ENCODE results near the gene BLTP3B. TPM values are rescaled to one million over a fixed set of nuclear protein-coding genes. Genes with fewer than 3 reads are reported as not detected.

The BLTP3B gene
- total RNA-seq, 2 donors from 2014 or later, result 29.1 to 40.6 TPM

DNA sequence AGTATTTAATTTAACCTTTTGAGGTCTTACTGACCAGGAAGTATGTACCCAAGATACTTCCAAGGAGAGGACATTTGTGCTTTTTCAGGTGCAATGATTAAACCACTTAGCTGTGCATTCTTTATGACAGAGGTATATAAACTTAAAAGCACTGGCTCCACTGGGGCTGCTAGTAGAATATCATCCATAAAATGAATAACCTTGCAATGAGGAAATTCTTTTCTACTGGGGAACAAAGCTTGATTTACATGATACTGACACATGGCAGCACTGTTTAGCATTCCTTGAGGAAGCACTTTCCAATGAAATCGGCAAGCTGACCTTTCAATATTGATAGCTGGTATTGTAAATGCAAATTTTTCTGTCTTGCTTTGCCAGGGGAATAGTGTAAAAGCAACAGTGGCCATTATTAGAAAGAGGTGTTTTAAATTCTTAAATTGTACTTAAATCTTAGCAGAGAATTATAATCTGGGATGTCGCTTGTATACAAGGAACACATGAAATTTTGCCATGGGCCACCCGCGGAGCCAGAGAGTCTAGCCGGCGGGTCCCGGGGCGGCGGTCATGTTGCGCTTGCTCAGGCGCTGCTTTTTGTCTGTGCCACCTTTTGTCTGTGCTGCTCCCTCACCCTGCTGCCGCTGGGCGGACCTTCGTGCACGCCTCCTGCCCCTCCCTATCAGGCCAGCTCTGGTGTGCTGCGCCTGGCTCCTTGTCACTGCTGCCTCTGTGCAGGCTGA is 20.9 kb upstream of the BLTP3B start:
- peak; percentile 97 for DNase-seq
- 22 to 26% methylated on average over 11 to 16 of the region's 16 CpGs for WGBS, 2 experiments (ENCODE audit: insufficient coverage in 1 of 2, insufficient read length in 1 of 2)
- Mint-ChIP-seq H3K27me3 (ENCODE audit: insufficient read depth) (no peaks in the 10 kb centered on the region), H3K9me3 (peaks cover 37% of the 10 kb centered on the region), H3K36me3 (ENCODE audit: low read depth) (peaks cover 51% of the 10 kb centered on the region), H3K4me1 (peaks cover 7% of the 10 kb centered on the region), H3K27ac (peak overlapping the region; percentile 86), H3K4me3 (peak overlapping the region; percentile 53)
- H3K27me3 ChIP-seq (ENCODE audit: control insufficient read depth, insufficient read depth, low read length, poor library complexity, severe bottlenecking), result no peaks in the 10 kb centered on the region
- H3K27ac ChIP-seq (ENCODE audit: low read depth, low read length), result peak overlapping the region; percentile 27
- peaks cover 70% of the 10 kb centered on the region for H3K9me3 ChIP-seq (ENCODE audit: control insufficient read depth, low read length)
- TF ChIP-seq, protein P1, sequence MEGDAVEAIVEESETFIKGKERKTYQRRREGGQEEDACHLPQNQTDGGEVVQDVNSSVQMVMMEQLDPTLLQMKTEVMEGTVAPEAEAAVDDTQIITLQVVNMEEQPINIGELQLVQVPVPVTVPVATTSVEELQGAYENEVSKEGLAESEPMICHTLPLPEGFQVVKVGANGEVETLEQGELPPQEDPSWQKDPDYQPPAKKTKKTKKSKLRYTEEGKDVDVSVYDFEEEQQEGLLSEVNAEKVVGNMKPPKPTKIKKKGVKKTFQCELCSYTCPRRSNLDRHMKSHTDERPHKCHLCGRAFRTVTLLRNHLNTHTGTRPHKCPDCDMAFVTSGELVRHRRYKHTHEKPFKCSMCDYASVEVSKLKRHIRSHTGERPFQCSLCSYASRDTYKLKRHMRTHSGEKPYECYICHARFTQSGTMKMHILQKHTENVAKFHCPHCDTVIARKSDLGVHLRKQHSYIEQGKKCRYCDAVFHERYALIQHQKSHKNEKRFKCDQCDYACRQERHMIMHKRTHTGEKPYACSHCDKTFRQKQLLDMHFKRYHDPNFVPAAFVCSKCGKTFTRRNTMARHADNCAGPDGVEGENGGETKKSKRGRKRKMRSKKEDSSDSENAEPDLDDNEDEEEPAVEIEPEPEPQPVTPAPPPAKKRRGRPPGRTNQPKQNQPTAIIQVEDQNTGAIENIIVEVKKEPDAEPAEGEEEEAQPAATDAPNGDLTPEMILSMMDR (conservative IDR thresholded peaks at IDR 0.05), result peak; percentile 51
- H3K36me3 ChIP-seq (ENCODE audit: control insufficient read depth, insufficient read depth, low read length), result peaks cover 21% of the 10 kb centered on the region
- H3K9ac ChIP-seq (ENCODE audit: extremely low read depth, low read length, poor library complexity, severe bottlenecking), result no peak overlapping the region
- peak overlapping the region; percentile 47 for H3K4me3 ChIP-seq (ENCODE audit: low read length)
- H3K4me1 ChIP-seq (ENCODE audit: control insufficient read depth, insufficient read depth, low read length), result peaks cover 5% of the 10 kb centered on the region

DNA sequence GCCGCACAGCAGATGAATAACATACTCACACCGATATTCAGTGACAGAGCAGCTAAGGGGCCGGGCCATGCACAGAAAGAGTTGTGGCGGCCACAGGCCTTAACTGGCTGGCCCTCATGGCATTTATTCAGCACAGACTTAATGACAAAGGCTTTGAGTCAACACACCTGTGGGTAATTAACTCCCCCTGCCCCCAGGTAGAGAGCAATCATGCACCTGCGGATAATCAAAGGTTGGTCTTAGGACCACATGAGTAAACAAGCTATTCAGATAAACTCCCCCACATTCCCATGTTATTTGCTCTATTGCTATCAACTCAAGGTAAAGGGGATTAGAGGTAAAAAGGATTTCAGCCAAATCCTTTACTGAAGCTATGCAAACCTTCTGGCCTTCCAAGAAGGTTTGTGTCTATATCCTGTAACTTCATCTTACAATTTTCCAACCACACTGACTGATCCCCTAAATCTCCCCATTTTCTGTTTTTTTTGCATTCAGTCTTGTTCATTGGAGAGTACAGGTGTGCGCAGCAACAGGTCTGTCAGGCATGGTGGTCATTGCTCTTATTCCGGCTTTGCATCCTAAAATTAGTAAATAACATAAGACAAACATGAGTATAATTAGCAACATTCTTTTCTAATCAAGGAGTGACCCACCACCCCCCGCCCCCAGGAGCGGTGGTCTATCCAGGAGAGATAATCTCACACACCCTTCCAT is 16.9 kb upstream of the BLTP3B start:
- Histone ChIP-seq H3K27ac (ENCODE audit: low read depth, low read length) (no peak overlapping the region), H3K4me1 (ENCODE audit: control insufficient read depth, insufficient read depth, low read length) (peaks cover 5% of the 10 kb centered on the region), H3K4me3 (ENCODE audit: low read length) (peak overlapping the region; percentile 81), H3K27me3 (ENCODE audit: control insufficient read depth, insufficient read depth, low read length, poor library complexity, severe bottlenecking) (no peaks in the 10 kb centered on the region), H3K36me3 (ENCODE audit: control insufficient read depth, insufficient read depth, low read length) (peaks cover 22% of the 10 kb centered on the region), H3K9me3 (ENCODE audit: control insufficient read depth, low read length) (peaks cover 79% of the 10 kb centered on the region), H3K9ac (ENCODE audit: extremely low read depth, low read length, poor library complexity, severe bottlenecking) (no peak overlapping the region)
- TF ChIP-seq, protein P1 (conservative IDR thresholded peaks at IDR 0.05), result no peak
- peaks cover 7% of the 10 kb centered on the region for H3K4me1 Mint-ChIP-seq
- peaks cover 42% of the 10 kb centered on the region for H3K9me3 Mint-ChIP-seq
- no peak overlapping the region for H3K4me3 Mint-ChIP-seq
- DNase-seq, result no peak
- peaks cover 38% of the 10 kb centered on the region for H3K36me3 Mint-ChIP-seq (ENCODE audit: low read depth)
- H3K27me3 Mint-ChIP-seq (ENCODE audit: insufficient read depth), result no peaks in the 10 kb centered on the region
- 88 to 96% methylated on average over 4 to 7 of the region's 9 CpGs for WGBS, 2 experiments (ENCODE audit: insufficient coverage in 1 of 2, insufficient read length in 1 of 2)
- no peak overlapping the region for H3K27ac Mint-ChIP-seq

DNA sequence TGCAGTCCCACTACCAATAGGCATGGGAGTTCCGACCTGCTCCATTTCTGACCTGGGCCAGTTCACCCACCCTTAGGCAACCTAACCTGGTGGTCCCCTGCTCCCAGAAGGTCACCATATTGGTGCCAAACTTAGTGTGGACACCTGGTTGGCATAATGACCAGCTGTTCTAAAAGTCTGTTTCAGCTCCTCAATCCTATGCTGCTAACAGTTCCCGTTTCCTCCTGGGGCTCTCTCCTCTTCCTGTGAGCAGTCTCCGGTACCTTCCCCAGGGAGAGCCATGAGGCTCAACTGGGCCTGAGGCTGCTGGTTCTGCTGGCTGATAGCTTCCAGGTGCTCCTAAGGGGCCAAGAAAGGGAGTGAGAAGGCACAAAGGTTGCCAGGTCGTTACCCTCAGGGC is 15.9 kb upstream of the BLTP3B start:
- no peak overlapping the region for H3K27ac Mint-ChIP-seq
- TF ChIP-seq, protein P1 (conservative IDR thresholded peaks at IDR 0.05), result no peak
- peaks cover 36% of the 10 kb centered on the region for H3K36me3 Mint-ChIP-seq (ENCODE audit: low read depth)
- Histone ChIP-seq H3K27me3 (ENCODE audit: control insufficient read depth, insufficient read depth, low read length, poor library complexity, severe bottlenecking) (no peaks in the 10 kb centered on the region), H3K9ac (ENCODE audit: extremely low read depth, low read length, poor library complexity, severe bottlenecking) (no peak overlapping the region), H3K36me3 (ENCODE audit: control insufficient read depth, insufficient read depth, low read length) (peaks cover 22% of the 10 kb centered on the region), H3K4me3 (ENCODE audit: low read length) (peak overlapping the region; percentile 81), H3K4me1 (ENCODE audit: control insufficient read depth, insufficient read depth, low read length) (peaks cover 5% of the 10 kb centered on the region), H3K9me3 (ENCODE audit: control insufficient read depth, low read length) (peaks cover 70% of the 10 kb centered on the region), H3K27ac (ENCODE audit: low read depth, low read length) (no peak overlapping the region)
- H3K9me3 Mint-ChIP-seq, result peaks cover 39% of the 10 kb centered on the region
- no peaks in the 10 kb centered on the region for H3K27me3 Mint-ChIP-seq (ENCODE audit: insufficient read depth)
- H3K4me1 Mint-ChIP-seq, result peaks cover under 1% of the 10 kb centered on the region
- H3K4me3 Mint-ChIP-seq, result no peak overlapping the region
- no peak for DNase-seq
- 91 to 100% methylated on average over 1 to 4 of the region's 4 CpGs for WGBS, 2 experiments (ENCODE audit: insufficient coverage in 1 of 2, insufficient read length in 1 of 2)

All from endodermal cell (in vitro differentiated cells).